Measurements from ENCODE around the gene KCNJ12. TPM values are rescaled to one million over a fixed set of nuclear protein-coding genes. Genes with fewer than 3 reads are reported as not detected.
"Not testable (repeated sequence)": the region's sequence is repeated elsewhere in the genome, so short reads cannot be mapped to it uniquely, and the experiment has no call there.

Gene KCNJ12
- total RNA-seq, 2 donors from 2014 or later = 0.82 to 2.2 TPM

DNA sequence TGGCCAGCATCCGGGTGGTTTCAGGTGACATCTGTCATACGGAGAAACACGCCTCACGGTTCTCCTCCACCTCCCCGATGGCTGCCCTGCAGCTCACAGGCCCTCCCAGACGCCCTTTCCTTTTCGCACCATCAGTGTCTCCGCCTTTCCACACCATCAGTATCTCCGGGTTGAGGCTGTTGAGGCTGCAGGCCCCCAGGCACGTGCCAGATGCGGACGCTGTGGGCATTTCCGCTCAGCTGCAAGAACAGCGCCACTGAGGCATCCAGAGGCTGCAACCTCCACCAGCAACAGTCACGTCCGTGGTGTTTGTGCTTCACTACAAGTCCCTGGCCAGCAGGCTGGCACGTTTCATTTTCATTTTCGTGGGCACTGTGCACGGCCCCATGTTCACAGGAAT, 25.7 kb upstream of the KCNJ12 start:
- intact Hi-C loops (cut with DNase I); H3K4me3 ChIP-seq; DNase-seq: not testable (repeated sequence)

DNA sequence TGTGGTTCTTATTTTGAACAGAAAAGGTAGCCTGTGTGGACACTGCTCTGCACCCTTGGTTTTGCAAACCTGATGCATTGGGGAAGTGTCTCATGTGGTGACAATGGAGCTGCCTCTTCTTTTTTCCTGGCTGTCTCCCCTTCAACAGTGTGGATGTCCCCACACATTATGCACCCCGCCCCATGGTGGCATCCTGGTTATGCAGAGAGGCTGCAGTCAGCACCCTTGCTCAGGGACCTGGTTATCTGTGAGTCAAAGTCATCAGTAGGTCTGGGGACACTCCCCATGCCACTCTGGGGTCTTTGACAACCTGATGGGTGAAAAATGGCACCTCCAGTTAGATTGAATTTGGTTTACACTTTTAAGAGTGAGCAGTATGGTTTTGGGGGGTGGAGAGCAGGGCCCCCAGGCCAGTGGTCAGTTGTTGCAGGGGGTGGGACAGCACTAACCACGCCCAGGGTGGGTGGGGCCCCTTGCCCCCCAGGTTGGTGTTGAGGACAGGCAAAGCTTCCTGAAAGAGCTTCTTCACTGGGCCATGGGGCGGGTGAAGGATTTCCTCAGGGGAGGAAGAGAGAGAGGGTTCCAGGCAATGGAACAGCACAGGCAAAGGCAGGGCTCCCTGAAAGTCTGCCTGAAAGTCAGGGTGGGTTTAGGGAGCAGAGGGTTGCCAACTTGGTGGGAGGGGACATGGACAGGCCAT, 24.6 kb upstream of the KCNJ12 start:
- Histone ChIP-seq H3K27ac (no peak overlapping the region), H3K4me1 (no peaks in the 10 kb centered on the region), H3K9me3 (no peaks in the 10 kb centered on the region), H3K9ac (ENCODE audit: low read depth in 2 of 2, low read length in 2 of 2) (no peak overlapping the region), H3K4me3 (no peak overlapping the region), H3K27me3 (no peaks in the 10 kb centered on the region), H3K36me3 (no peaks in the 10 kb centered on the region)
- no peak for DNase-seq
- TF ChIP-seq, protein P1, sequence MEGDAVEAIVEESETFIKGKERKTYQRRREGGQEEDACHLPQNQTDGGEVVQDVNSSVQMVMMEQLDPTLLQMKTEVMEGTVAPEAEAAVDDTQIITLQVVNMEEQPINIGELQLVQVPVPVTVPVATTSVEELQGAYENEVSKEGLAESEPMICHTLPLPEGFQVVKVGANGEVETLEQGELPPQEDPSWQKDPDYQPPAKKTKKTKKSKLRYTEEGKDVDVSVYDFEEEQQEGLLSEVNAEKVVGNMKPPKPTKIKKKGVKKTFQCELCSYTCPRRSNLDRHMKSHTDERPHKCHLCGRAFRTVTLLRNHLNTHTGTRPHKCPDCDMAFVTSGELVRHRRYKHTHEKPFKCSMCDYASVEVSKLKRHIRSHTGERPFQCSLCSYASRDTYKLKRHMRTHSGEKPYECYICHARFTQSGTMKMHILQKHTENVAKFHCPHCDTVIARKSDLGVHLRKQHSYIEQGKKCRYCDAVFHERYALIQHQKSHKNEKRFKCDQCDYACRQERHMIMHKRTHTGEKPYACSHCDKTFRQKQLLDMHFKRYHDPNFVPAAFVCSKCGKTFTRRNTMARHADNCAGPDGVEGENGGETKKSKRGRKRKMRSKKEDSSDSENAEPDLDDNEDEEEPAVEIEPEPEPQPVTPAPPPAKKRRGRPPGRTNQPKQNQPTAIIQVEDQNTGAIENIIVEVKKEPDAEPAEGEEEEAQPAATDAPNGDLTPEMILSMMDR (IDR thresholded peaks at IDR 0.05) = no peak
- intact Hi-C loops (cut with DNase I) = no loop called here

More for the DNA sequence above, 25.7 kb upstream of the KCNJ12 start:
- H3K27me3 ChIP-seq; H3K36me3 ChIP-seq; H3K9me3 ChIP-seq; H3K4me1 ChIP-seq; H3K27ac ChIP-seq; H3K9ac ChIP-seq (ENCODE audit: low read depth in 2 of 2, low read length in 2 of 2): not testable (repeated sequence)

DNA sequence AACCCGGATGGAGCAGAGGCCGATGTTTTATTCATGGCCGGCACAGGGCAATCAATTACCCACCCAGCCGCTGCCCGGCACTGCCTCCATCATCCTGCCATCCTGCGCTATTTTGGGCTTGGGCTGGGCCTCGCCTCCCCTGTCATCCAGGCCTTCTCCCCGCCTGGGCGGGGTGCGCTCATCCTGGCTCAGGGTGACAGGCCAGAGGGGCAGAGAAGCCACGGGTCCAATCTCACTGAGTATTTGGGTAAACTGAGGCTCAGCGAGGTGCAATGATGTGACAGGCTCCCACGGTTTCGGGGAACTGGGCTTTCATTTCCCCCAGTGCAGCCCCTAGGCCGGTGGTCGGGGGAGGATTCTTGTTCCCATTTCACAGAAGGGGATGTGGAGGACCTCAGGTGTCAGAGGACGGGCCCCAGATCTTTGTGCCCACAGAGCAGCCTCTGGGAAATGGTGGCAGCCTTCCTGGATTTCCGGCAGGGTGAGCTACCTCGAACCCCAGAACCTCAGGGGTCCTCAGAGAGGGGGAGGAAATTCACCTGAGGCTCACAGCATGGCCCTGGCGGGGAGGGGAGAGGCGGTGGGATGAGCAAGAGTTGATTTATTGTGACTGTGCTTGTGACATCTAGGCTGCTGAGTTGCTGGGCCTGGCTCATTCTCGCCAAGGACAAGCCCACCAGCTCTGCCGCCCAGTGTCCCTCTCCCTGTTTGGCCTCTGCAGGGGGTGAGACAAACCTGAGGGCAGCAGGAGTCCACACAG, 23.8 kb upstream of the KCNJ12 start:
- intact Hi-C loops (cut with DNase I) = no loop called here
- Histone ChIP-seq H3K9me3 (no peaks in the 10 kb centered on the region), H3K9ac (ENCODE audit: low read depth in 2 of 2, low read length in 2 of 2) (no peak overlapping the region), H3K36me3 (no peaks in the 10 kb centered on the region), H3K4me3 (no peak overlapping the region), H3K27me3 (no peaks in the 10 kb centered on the region), H3K4me1 (no peaks in the 10 kb centered on the region), H3K27ac (no peak overlapping the region)
- TF ChIP-seq, protein P1 (IDR thresholded peaks at IDR 0.05) = no peak
- DNase-seq = no peak

DNA sequence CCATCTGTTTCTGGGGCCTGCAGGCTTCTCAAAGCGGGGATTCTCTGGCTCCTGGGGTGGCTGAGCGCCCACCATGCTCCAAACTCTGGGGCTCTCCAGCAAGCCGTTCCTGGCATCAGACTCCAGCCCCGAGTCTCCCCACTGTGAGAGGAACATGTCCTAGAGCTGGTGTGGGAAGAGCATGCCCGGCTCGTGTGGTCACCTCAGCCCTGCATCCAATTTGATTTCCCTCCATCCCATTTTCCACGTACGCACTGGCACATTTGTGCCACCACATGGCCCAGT, 23.2 kb upstream of the KCNJ12 start:
- H3K9ac ChIP-seq (ENCODE audit: low read depth in 2 of 2, low read length in 2 of 2) = no peak overlapping the region
- no peak overlapping the region for H3K4me3 ChIP-seq
- intact Hi-C loops (cut with DNase I) = no loop called here
- no peaks in the 10 kb centered on the region for H3K36me3 ChIP-seq
- no peak for DNase-seq
- no peaks in the 10 kb centered on the region for H3K27me3 ChIP-seq
- H3K27ac ChIP-seq = no peak overlapping the region
- H3K4me1 ChIP-seq = no peaks in the 10 kb centered on the region
- TF ChIP-seq, protein P1 (IDR thresholded peaks at IDR 0.05) = no peak
- no peaks in the 10 kb centered on the region for H3K9me3 ChIP-seq

DNA sequence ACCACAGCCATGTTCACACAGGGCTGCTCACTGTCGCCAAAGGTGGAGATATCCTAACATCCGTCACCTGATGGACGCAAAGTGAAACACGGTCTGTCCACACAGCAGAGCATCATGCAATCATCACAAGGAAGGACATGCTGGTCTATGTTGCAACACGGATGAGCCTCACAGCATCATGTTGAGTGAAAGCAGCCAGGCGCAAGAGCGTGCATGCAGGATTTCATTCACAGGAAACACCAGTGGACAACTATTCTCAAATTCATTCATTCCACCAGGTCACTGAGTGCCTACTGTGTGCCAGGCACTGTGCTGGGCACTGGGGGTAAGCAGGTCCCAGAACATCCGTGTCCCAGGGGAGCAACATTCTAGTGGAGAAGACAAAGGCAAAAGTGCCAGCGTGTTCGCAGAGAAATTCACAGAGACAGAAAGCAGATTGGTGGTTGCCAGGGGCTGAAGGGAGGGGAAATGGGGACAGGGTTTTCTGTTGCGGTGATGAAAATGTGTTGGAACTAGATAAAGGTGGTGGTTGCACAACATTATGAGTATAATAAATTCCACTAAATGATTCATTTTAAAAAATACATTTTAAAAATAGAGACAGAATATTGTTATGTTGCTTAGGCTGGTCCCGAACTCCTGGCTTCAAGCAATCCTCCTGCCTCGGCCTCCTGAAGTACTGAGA, 22.7 kb upstream of the KCNJ12 start:
- TF ChIP-seq, protein P1 (IDR thresholded peaks at IDR 0.05) = no peak
- Histone ChIP-seq H3K9ac (ENCODE audit: low read depth in 2 of 2, low read length in 2 of 2) (no peak overlapping the region), H3K27ac (no peak overlapping the region), H3K36me3 (no peaks in the 10 kb centered on the region), H3K27me3 (no peaks in the 10 kb centered on the region), H3K4me3 (no peak overlapping the region), H3K4me1 (no peaks in the 10 kb centered on the region), H3K9me3 (no peaks in the 10 kb centered on the region)
- intact Hi-C loops (cut with DNase I) = no loop called here
- DNase-seq = no peak

Data from colonic mucosa (tissue), 4 donors.